ENCODE measurements around the gene SCAF8. TPM values are rescaled to one million over a fixed set of nuclear protein-coding genes. Genes with fewer than 3 reads are reported as not detected.

SCAF8 gene
- total and polyA plus RNA-seq, 2 donors (not counting 1 experiment from before 2014, with no cell fraction given) = 25.7 to 75.2 TPM

GRCh38 chr6:154824076-154824475 is 90.9 kb downstream of the SCAF8 start:
- TF ChIP-seq EZH2 (IDR thresholded peaks at IDR 0.05; ENCODE audit: borderline replicate concordance, insufficient read depth, low read depth, low read length, poor library complexity, severe bottlenecking) = no peak
- TF ChIP-seq, protein P1, sequence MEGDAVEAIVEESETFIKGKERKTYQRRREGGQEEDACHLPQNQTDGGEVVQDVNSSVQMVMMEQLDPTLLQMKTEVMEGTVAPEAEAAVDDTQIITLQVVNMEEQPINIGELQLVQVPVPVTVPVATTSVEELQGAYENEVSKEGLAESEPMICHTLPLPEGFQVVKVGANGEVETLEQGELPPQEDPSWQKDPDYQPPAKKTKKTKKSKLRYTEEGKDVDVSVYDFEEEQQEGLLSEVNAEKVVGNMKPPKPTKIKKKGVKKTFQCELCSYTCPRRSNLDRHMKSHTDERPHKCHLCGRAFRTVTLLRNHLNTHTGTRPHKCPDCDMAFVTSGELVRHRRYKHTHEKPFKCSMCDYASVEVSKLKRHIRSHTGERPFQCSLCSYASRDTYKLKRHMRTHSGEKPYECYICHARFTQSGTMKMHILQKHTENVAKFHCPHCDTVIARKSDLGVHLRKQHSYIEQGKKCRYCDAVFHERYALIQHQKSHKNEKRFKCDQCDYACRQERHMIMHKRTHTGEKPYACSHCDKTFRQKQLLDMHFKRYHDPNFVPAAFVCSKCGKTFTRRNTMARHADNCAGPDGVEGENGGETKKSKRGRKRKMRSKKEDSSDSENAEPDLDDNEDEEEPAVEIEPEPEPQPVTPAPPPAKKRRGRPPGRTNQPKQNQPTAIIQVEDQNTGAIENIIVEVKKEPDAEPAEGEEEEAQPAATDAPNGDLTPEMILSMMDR (IDR thresholded peaks at IDR 0.05) = no peak
- no peak for ATAC-seq (ENCODE audit: low read depth)
- CTCF ChIA-PET = no interaction called here
- Histone ChIP-seq H3K27me3 (replicated peaks in 1 of 4; ENCODE audit: control extremely low read depth in 1 of 4, control insufficient read depth in 3 of 4, insufficient read depth in 4 of 4, low read length in 3 of 4) (no peaks in the 10 kb centered on the region), H3K36me3 (replicated peaks in 1 of 2; ENCODE audit: control extremely low read depth in 1 of 2, control insufficient read depth in 1 of 2, extremely low read depth in 1 of 2, insufficient read depth in 2 of 2, low read length in 1 of 2) (peaks cover 22 to 76% of the 10 kb centered on the region in 2 experiments), H3K4me1 (ENCODE audit: control insufficient read depth in 2 of 2, insufficient read depth in 2 of 2, low read length in 2 of 2) (no peaks in the 10 kb centered on the region), H3K9me3 (ENCODE audit: control extremely low read depth in 1 of 3, control insufficient read depth in 2 of 3, insufficient read depth in 1 of 3, low read length in 2 of 3) (no peaks in the 10 kb centered on the region), H3K9ac (ENCODE audit: low read length) (no peak overlapping the region), H4K20me1 (ENCODE audit: control insufficient read depth, insufficient read depth, low read length, poor library complexity, severe bottlenecking) (peaks cover 12% of the 10 kb centered on the region), H2AFZ (ENCODE audit: insufficient read depth, low read depth, low read length, poor library complexity, severe bottlenecking) (no peak overlapping the region), H3K4me2 (replicated peaks; ENCODE audit: low read depth, low read length, poor library complexity, severe bottlenecking) (no peak overlapping the region), H3K79me2 (ENCODE audit: control insufficient read depth, insufficient read depth, low read length) (peaks cover 24% of the 10 kb centered on the region), H3K27ac (ENCODE audit: low read length in 2 of 2) (no peak overlapping the region), H3K4me3 (ENCODE audit: control extremely low read depth in 1 of 5, extremely low read depth in 1 of 5, insufficient read depth in 1 of 5, low read depth in 2 of 5, low read length in 4 of 5) (no peak overlapping the region)
- POLR2A ChIA-PET = no interaction called here
- intact Hi-C loops (cut with micrococcal nuclease) = no loop called here
- Mint-ChIP-seq H3K27me3 (no peaks in the 10 kb centered on the region), H3K27ac (no peak overlapping the region), H3K4me3 (no peak overlapping the region), H3K9me3 (ENCODE audit: insufficient read depth) (no peaks in the 10 kb centered on the region), H3K4me1 (peaks cover 2% of the 10 kb centered on the region)
- 50% methylated on average over 2 of the region's 4 CpGs for WGBS (ENCODE audit: insufficient coverage)
- no peak for DNase-seq

GRCh38 chr6:154829970-154830369 is 96.8 kb downstream of the SCAF8 start:
- intact Hi-C loops (cut with micrococcal nuclease) = no loop called here
- no peak overlapping the region for H3K4me3 Mint-ChIP-seq
- CTCF ChIA-PET = interaction anchor here (1.6 kb wide), 1 partner anchor 48 kb away, joined by 3 read pairs; no protein-coding TSS in a partner anchor

More at GRCh38 chr6:154829970-154830369, 96.8 kb downstream of the SCAF8 start:
- no peak overlapping the region for H3K4me3 ChIP-seq (ENCODE audit: control extremely low read depth in 1 of 5, extremely low read depth in 1 of 5, insufficient read depth in 1 of 5, low read depth in 2 of 5, low read length in 4 of 5)
- Mint-ChIP-seq H3K4me1 (no peaks in the 10 kb centered on the region), H3K27me3 (no peaks in the 10 kb centered on the region), H3K9me3 (ENCODE audit: insufficient read depth) (no peaks in the 10 kb centered on the region), H3K27ac (peak overlapping the region; percentile 21)
- TF ChIP-seq, protein P1 (IDR thresholded peaks at IDR 0.05) = no peak
- no peak for TF ChIP-seq EZH2 (IDR thresholded peaks at IDR 0.05; ENCODE audit: borderline replicate concordance, insufficient read depth, low read depth, low read length, poor library complexity, severe bottlenecking)
- no peaks in the 10 kb centered on the region for H3K9me3 ChIP-seq (ENCODE audit: control extremely low read depth in 1 of 3, control insufficient read depth in 2 of 3, insufficient read depth in 1 of 3, low read length in 2 of 3)
- peaks cover 14% of the 10 kb centered on the region for H3K79me2 ChIP-seq (ENCODE audit: control insufficient read depth, insufficient read depth, low read length)
- no peaks in the 10 kb centered on the region for H3K27me3 ChIP-seq (replicated peaks in 1 of 4; ENCODE audit: control extremely low read depth in 1 of 4, control insufficient read depth in 3 of 4, insufficient read depth in 4 of 4, low read length in 3 of 4)
- H3K4me1 ChIP-seq (ENCODE audit: control insufficient read depth in 2 of 2, insufficient read depth in 2 of 2, low read length in 2 of 2) = no peaks in the 10 kb centered on the region
- no CpG with 5 or more reads among the region's 1 CpG for WGBS (ENCODE audit: insufficient coverage)
- H4K20me1 ChIP-seq (ENCODE audit: control insufficient read depth, insufficient read depth, low read length, poor library complexity, severe bottlenecking) = peaks cover 6% of the 10 kb centered on the region
- H3K9ac ChIP-seq (ENCODE audit: low read length) = no peak overlapping the region
- no peak for ATAC-seq (ENCODE audit: low read depth)
- no peak overlapping the region for H3K4me2 ChIP-seq (replicated peaks; ENCODE audit: low read depth, low read length, poor library complexity, severe bottlenecking)
- no peak for DNase-seq
- H2AFZ ChIP-seq (ENCODE audit: insufficient read depth, low read depth, low read length, poor library complexity, severe bottlenecking) = no peak overlapping the region
- POLR2A ChIA-PET = no interaction called here
- H3K27ac ChIP-seq (ENCODE audit: low read length in 2 of 2) = no peak overlapping the region
- H3K36me3 ChIP-seq (replicated peaks in 1 of 2; ENCODE audit: control extremely low read depth in 1 of 2, control insufficient read depth in 1 of 2, extremely low read depth in 1 of 2, insufficient read depth in 2 of 2, low read length in 1 of 2) = peaks cover 12 to 65% of the 10 kb centered on the region in 2 experiments
